ACC112 (cell line): Measurements from ENCODE around the gene WDSUB1.

Source experiments
- H2AFZ ChIP-seq: fragments of 200-600 bp; sonication (generic); one replicate; pipeline ENCODE4 v1.6.0; 2017; ENCODE audit warnings: antibody characterized with exemption, low read length; ENCODE audit not compliant: unreplicated experiment
- H3K27ac ChIP-seq: fragments of 200-600 bp; sonication (generic); 2 replicates; pipeline ENCODE4 v1.5.1; 2014; ENCODE audit warnings: low read depth, mild to moderate bottlenecking, antibody characterized with exemption, low read length, moderate library complexity
- H3K27me3 ChIP-seq: fragments of 200-600 bp; sonication (generic); 2 replicates; pipeline ENCODE4 v1.6.1; 2014; ENCODE audit warnings: mild to moderate bottlenecking, antibody characterized with exemption, low read length, moderate library complexity, mixed read lengths; ENCODE audit not compliant: insufficient read depth
- H3K36me3 ChIP-seq: fragments of 200-600 bp; sonication (generic); 2 replicates; pipeline ENCODE4 v1.6.1; 2016; ENCODE audit warnings: mild to moderate bottlenecking, antibody characterized with exemption, low read length, moderate library complexity, mixed read lengths; ENCODE audit not compliant: insufficient read depth
- H3K4me1 ChIP-seq: fragments of 200-600 bp; sonication (generic); one replicate; pipeline ENCODE4 v1.6.1; 2016; ENCODE audit warnings: low read length, mixed read lengths; ENCODE audit not compliant: insufficient read depth, unreplicated experiment, control insufficient read depth
- H3K4me3 ChIP-seq: fragments of 200-600 bp; sonication (generic); 2 replicates; pipeline ENCODE4 v1.5.1; 2014; ENCODE audit warnings: mild to moderate bottlenecking, low read depth, low read length
- H3K79me2 ChIP-seq: fragments of 200-600 bp; sonication (generic); one replicate; pipeline ENCODE4 v1.6.0; 2016; ENCODE audit warnings: low read length; ENCODE audit not compliant: control insufficient read depth, unreplicated experiment, insufficient read depth

WDSUB1 gene

DNA sequence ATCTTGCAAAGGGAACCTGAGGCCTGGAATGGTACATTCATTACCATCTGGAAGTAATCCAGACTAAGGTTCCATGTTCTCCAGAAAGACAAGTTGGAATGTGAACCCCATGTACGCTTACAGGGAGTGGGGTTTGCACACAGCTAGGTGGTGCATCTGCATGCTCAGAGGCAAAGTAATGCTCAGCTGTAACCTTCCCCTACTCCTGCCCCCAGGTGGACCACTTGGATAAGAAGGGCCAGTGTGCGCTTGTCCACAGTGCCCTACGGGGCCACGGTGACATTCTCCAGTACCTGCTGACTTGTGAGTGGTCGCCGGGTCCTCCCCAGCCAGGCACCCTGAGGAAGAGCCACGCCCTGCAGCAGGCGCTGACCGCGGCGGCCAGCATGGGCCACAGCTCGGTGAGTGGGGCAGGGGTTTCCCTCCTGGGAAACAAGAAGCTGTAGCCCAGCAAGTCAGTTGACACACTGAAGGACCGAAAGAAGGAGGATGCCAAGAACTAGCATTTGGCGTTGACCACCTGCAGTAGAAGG lies 90.0 kb downstream of the WDSUB1 start:
- H3K4me3 ChIP-seq: no peak overlapping the region
- no peaks in the 10 kb centered on the region for H3K27me3 ChIP-seq
- H3K79me2 ChIP-seq: no peaks in the 10 kb centered on the region
- no peak overlapping the region for H3K27ac ChIP-seq
- H3K36me3 ChIP-seq: peaks cover 5% of the 10 kb centered on the region; the same call in 1 of the 2 replicates
- no peak overlapping the region for H2AFZ ChIP-seq
- H3K4me1 ChIP-seq: no peaks in the 10 kb centered on the region

DNA sequence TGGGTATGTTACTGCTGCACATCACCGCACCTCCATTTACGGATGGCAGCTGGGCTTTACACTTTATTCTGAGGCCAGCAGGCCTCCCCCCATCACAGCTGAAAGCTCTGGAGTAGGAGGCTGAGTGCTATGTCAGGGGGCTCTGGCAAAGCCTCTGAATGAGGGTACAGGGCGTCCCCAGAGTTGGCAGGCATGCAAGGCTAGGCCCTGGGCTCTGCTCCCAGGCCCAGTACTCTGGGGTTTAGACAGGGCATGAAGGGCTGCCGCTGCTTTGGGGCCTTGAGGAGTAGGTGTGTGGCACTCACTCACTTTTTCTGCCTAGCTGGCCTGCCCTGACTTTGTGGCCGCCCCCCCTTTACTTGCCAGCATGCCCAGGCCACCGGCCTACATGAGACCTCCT lies 90.8 kb downstream of the WDSUB1 start:
- H3K36me3 ChIP-seq: peaks cover 5% of the 10 kb centered on the region; the same call in 1 of the 2 replicates
- H3K4me3 ChIP-seq: no peak overlapping the region

DNA sequence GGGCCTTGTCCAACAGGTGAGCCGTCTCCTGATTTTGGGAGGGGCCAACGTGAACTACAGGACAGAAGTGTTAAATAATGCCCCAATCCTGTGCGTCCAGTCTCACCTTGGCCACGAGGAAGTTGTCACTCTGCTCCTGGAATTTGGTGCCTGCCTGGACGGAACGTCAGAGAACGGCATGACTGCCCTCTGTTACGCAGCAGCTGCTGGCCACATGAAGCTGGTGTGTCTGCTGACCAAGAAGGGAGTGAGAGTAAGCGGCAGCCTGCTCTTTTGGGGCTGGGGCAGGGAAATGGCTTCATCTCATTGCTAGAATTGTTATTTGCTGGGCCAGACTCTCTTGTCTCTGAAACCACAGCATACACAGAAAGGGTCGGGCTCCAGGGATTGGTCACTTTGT lies 92.3 kb downstream of the WDSUB1 start:
- Histone ChIP-seq H3K4me3 (no peak overlapping the region), H3K27ac (no peak overlapping the region), H2AFZ (no peak overlapping the region), H3K4me1 (no peaks in the 10 kb centered on the region), H3K27me3 (no peaks in the 10 kb centered on the region), H3K36me3 (peaks cover 5% of the 10 kb centered on the region; the same call in 1 of the 2 replicates), H3K79me2 (no peaks in the 10 kb centered on the region)

More for the DNA sequence above, 90.8 kb downstream of the WDSUB1 start:
- no peaks in the 10 kb centered on the region for H3K27me3 ChIP-seq
- H3K79me2 ChIP-seq: no peaks in the 10 kb centered on the region
- H3K4me1 ChIP-seq: no peaks in the 10 kb centered on the region
- no peak overlapping the region for H2AFZ ChIP-seq
- no peak overlapping the region for H3K27ac ChIP-seq

DNA sequence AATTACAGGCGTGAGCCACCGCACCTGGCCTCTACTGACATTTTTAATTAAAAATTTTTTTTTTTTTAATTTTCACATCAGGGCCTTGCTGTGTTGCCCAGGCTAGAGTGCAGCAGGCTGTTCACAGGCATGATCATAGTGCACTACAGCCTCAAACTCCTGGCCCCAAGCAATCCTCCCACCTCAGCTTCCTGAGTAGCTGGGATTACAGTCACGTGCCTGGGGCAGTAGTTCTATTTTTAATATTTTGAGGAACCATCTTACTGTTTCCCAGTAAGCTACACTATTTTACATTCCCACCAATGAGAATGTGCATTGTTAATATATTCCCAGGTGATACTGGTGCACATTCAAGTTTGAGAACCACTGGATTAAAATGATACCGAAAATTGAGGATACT lies 92.7 kb downstream of the WDSUB1 start:
- no peak overlapping the region for H2AFZ ChIP-seq
- H3K4me1 ChIP-seq: no peaks in the 10 kb centered on the region
- peaks cover 4% of the 10 kb centered on the region; the same call in 1 of the 2 replicates for H3K36me3 ChIP-seq
- no peak overlapping the region for H3K4me3 ChIP-seq
- H3K27ac ChIP-seq: no peak overlapping the region
- no peaks in the 10 kb centered on the region for H3K27me3 ChIP-seq
- no peaks in the 10 kb centered on the region for H3K79me2 ChIP-seq

DNA sequence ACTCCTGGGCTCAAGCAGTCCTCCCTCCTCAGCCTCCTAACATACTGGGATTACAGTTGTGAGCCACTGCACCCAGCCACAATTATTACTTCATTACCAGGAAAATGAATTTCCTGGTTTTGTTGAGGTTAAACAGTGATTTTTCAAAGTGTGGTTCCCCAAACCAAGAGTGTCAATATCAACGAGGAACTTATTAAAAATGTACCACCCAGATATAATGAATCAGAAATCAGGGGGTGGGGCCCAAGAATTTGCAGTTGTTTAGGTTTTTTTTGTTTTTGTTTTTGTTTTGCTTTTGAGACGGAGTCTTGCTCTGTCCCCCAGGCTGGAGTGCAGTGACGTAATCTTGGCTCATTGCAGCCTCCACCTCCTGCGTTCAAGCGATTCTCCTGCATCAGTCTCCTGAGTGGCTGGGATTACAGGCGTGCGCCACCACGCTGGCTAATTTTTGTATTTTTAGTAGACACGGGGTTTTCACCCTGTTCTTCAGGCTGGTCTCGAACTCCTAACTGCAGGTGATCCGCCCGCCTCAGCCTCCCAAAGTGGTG lies 94.1 kb downstream of the WDSUB1 start:
- H3K79me2 ChIP-seq: no peaks in the 10 kb centered on the region
- H3K36me3 ChIP-seq: no peaks in the 10 kb centered on the region; the same call in 1 of the 2 replicates
- H3K4me1 ChIP-seq: no peaks in the 10 kb centered on the region
- no peak overlapping the region for H2AFZ ChIP-seq
- no peak overlapping the region for H3K4me3 ChIP-seq
- H3K27me3 ChIP-seq: no peaks in the 10 kb centered on the region
- no peak overlapping the region for H3K27ac ChIP-seq

DNA sequence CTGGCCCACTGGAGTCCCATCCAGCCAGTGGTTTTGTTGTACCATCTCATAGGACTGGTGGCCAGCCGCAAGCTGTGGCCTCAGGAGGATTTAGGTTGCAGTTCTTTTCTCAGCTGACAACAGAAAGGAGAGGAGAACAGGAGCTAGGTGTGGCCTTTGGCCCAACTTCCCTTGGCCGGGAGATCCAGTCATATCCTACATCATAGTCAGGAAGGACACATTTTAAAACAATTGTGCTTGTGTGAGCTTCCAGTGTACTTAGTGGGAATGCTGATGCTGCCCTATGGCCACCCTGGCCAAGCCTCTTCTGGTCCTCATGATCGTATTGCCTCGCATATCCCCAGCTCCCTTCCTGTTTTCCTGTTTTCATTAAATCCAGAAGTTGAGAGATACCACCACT lies 98.1 kb downstream of the WDSUB1 start:
- no peaks in the 10 kb centered on the region for H3K27me3 ChIP-seq
- no peak overlapping the region for H2AFZ ChIP-seq
- no peak overlapping the region for H3K27ac ChIP-seq
- H3K4me3 ChIP-seq: no peak overlapping the region
- 0 out of 2 replicates have a peak, but pooled peaks cover 5% of the 10 kb centered on the region for H3K36me3 ChIP-seq
- H3K4me1 ChIP-seq: no peaks in the 10 kb centered on the region
- H3K79me2 ChIP-seq: no peaks in the 10 kb centered on the region

DNA sequence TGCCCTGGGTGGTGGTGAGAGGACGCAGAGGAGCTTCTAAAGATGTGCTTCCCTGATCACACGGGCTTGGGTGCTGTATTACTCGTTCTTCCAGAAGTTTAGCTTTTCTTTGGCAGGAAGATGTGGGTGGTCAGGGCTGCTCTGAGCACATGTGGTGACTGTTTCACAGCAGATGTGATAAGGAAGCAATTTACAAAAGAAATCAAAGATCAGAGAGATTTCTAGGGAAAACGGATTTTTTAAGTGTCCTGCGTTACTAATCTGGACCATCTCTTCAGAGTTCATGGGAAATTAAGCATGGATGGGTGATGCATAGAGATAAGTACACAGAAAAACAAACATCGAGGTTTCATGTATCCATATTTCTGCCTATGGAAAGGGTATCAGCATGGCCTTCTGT lies 99.4 kb downstream of the WDSUB1 start:
- Histone ChIP-seq H3K4me1 (no peaks in the 10 kb centered on the region), H3K36me3 (0 out of 2 replicates have a peak, but pooled peaks cover 5% of the 10 kb centered on the region), H3K27ac (no peak overlapping the region), H3K79me2 (no peaks in the 10 kb centered on the region), H2AFZ (no peak overlapping the region), H3K27me3 (no peaks in the 10 kb centered on the region), H3K4me3 (no peak overlapping the region)

DNA sequence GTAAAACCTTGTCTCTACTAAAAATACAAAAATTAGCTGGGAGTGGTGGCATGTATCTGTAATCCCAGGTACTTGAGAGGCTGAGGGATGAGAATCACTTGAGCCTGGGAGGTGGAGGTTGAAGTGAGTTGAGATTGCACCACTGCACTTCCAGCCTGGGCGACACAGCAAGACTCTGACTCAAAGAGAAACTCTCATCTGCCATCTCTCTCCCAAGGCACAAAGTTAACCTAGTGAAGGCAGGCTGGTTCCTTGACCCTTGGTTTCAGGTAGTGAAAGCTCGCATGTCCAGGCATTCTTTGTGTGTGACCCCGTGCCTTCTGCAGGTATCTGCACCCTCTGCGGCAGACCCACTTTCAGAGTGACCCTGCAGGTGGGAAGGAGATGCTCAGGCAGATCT lies 100.0 kb downstream of the WDSUB1 start:
- H2AFZ ChIP-seq: no peak overlapping the region
- H3K4me3 ChIP-seq: no peak overlapping the region
- 0 out of 2 replicates have a peak, but pooled peaks cover 5% of the 10 kb centered on the region for H3K36me3 ChIP-seq
- no peaks in the 10 kb centered on the region for H3K4me1 ChIP-seq
- no peak overlapping the region for H3K27ac ChIP-seq
- no peaks in the 10 kb centered on the region for H3K27me3 ChIP-seq
- H3K79me2 ChIP-seq: no peaks in the 10 kb centered on the region
